CD4-positive, alpha-beta T cell treated with Interferon gamma for 1 hour (primary cell): ENCODE results near the gene CGGBP1.

Experiments used
- DNase-seq: peaks from one replicate; pipeline ENCODE4 v3.0.0-alpha.2; 2020

CGGBP1 gene

GRCh38 chr3:88058581-88059379, at the start of gene CGGBP1, which contains the start of gene ZNF654:
CGGBP1 (minus strand) TSS chr3:88059005; CDS start chr3:88055976, 3,029 bp downstream.
ZNF654 (plus strand) TSS chr3:88059255; CDS start chr3:88059320, 65 bp downstream.
- peak; percentile 98 for DNase-seq

GRCh38 chr3:88105325-88105724, 46.5 kb upstream of the CGGBP1 start:
- DNase-seq, result no peak

GRCh38 chr3:88101142-88101541, 42.3 kb upstream of the CGGBP1 start:
- DNase-seq, result no peak

- no peak for DNase-seq
Observed at GRCh38 chr3:88093266-88093665, 34.5 kb upstream of the CGGBP1 start.

GRCh38 chr3:88092270-88092669, 33.5 kb upstream of the CGGBP1 start:
- no peak for DNase-seq

GRCh38 chr3:88090681-88091080, 31.9 kb upstream of the CGGBP1 start:
- DNase-seq, result no peak

GRCh38 chr3:88084097-88084501, 25.3 kb upstream of the CGGBP1 start:
- no peak for DNase-seq

- DNase-seq, result no peak
Observed at GRCh38 chr3:88082854-88083253, 24.0 kb upstream of the CGGBP1 start.

- no peak for DNase-seq
Observed at GRCh38 chr3:88078932-88079331, 20.1 kb upstream of the CGGBP1 start.

GRCh38 chr3:88076712-88077111, 17.9 kb upstream of the CGGBP1 start:
- no peak for DNase-seq

GRCh38 chr3:88075497-88075896, 16.7 kb upstream of the CGGBP1 start:
- DNase-seq, result no peak

- DNase-seq, result no peak
Observed at GRCh38 chr3:88075072-88075471, 16.3 kb upstream of the CGGBP1 start.

- DNase-seq, result no peak
Observed at GRCh38 chr3:88061746-88062145, 2.9 kb upstream of the CGGBP1 start.

GRCh38 chr3:88059380-88060170, 770 bp upstream of the CGGBP1 start:
- no peak for DNase-seq

GRCh38 chr3:88058306-88058580, 562 bp downstream of the CGGBP1 start:
- DNase-seq, result no peak

GRCh38 chr3:88057630-88058305, 1.0 kb downstream of the CGGBP1 start:
- no peak for DNase-seq

GRCh38 chr3:88046766-88047165, 12.0 kb downstream of the CGGBP1 start:
- no peak for DNase-seq

GRCh38 chr3:88044411-88044810, 14.4 kb downstream of the CGGBP1 start:
- DNase-seq, result no peak

GRCh38 chr3:88041005-88041404, 17.8 kb downstream of the CGGBP1 start:
- DNase-seq, result no peak

GRCh38 chr3:88040529-88040928, 18.3 kb downstream of the CGGBP1 start:
- DNase-seq, result no peak

GRCh38 chr3:88038566-88038965, 20.2 kb downstream of the CGGBP1 start:
- no peak for DNase-seq

- DNase-seq, result no peak
Observed at GRCh38 chr3:88036221-88036620, 22.6 kb downstream of the CGGBP1 start.

GRCh38 chr3:88034491-88035275, 24.1 kb downstream of the CGGBP1 start:
- DNase-seq, result no peak
